Hepatocyte (in vitro differentiated cells): ENCODE results near the gene SERPINB12.

ENCODE experiments used
- CTCF ChIP-seq: fragments of 200-600 bp; sonication (generic); IDR thresholded peaks from 2 replicates; pipeline ENCODE4 v1.5.1; 2016; ENCODE audit warnings: antibody characterized with exemption, mild to moderate bottlenecking; ENCODE audit not compliant: poor library complexity
- EZH2 ChIP-seq: fragments of 200-600 bp; sonication (generic); IDR thresholded peaks from 2 replicates; pipeline ENCODE4 v1.6.1; 2016; ENCODE audit warnings: antibody characterized with exemption, mild to moderate bottlenecking, borderline replicate concordance
- EZH2phosphoT487 ChIP-seq: fragments of 200-600 bp; sonication (generic); IDR thresholded peaks from one replicate; pipeline ENCODE4 v1.6.1; 2018; ENCODE audit warnings: antibody characterized with exemption, mild to moderate bottlenecking, low read depth, moderate library complexity; ENCODE audit not compliant: unreplicated experiment, severe bottlenecking

- no peak for TF ChIP-seq CTCF
- no peak for TF ChIP-seq EZH2
- no peak for TF ChIP-seq EZH2phosphoT487
Measured at GRCh38 chr18:63590373-63590772, 48.2 kb downstream of the SERPINB12 start.
